ENCODE measurements around the gene FOXP3.

Gene FOXP3

DNA sequence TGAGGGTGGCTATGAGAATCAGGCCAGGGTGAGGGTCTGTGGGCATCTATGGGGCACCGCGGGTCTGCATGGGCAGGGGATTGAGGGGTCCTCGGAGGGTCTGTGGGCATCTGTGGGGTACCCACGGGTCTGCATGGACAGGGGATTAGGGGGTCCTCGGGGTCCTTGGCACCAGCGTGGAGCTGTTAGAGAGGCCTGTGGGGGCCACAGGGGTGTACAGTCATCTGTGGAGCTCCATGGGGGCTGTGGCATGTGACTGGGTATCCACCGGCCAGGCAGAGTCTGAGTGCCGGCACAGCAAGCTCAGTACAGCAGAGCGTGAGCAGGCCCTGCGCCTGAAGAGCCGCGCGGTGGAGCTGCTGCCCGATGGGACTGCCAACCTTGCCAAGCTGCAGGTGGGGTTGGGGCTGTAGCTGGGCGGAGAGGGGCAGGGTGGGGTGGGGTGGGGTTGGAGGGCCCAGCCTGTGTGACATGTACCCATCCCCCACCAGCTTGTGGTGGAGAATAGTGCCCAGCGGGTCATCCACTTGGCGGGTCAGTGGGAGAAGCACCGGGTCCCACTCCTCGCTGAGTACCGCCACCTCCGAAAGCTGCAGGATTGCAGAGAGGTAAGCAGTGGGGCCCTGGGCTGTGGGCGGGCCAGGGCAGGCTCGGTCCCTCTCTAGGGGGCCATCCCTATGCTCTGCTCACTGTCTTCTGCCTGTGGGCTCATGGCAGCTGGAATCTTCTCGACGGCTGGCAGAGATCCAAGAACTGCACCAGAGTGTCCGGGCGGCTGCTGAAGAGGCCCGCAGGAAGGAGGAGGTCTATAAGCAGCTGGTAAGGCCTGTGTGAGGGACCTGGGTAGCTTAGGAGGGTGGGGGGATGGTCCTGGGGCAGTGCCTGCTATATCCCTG lies 16.3 kb downstream of the FOXP3 start:
- DNase-seq = no peak

DNA sequence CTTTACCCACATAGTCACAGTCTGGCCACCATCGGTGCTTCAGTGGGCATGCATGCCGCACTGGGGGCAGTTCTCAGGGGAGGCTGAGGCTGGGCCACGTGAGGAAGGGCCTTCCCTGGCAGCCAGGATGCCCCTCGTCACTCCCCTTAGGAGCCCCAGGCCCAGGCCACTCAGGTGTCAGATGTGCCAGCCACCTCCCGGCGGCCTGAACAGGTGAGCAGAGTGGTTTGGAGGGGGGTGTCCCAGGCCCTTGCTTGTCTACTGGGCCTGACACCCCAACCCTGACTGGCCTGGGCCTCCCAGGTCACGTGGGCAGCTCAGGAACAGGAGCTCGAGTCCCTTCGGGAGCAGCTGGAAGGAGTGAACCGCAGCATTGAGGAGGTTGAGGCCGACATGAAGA lies 17.2 kb downstream of the FOXP3 start:
- no peak for DNase-seq

DNA sequence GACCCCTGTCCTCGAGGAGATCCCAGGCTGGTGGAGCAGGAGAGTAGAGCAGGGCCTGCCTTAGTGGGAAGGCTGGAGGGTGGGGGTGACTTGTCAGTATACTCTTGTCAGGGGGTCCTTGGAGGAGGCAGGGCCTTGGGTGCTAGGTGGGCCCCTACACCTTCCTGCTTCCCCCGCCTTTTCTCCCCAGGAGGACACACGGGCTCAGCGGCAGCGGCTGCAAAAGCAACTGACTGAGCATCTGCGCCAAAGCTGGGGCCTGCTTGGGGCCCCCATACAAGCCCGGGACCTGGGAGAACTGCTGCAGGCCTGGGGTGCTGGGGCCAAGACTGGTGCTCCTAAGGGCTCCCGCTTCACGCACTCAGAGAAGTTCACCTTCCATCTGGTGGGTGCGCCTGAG lies 18.0 kb downstream of the FOXP3 start:
- no peak for DNase-seq

DNA sequence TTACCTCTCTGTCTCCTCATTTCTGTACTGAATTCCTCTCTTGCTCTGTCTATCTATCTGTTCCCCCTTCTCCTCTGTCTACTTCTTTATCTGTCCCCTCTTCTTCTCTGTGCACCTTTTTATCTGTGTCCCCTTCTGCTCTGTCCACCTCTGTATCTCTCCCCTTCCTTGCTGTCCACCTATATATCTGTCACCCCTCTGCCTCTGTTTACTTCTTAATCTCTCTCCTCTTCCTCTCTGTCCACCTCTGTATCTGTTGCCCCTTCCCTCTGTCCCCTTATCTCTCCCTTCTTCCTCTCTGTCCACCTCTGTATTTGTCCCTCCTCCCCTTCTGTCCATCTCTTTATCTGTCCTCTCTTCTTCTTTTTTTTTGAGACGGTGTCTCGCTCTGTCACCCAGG lies 20.3 kb downstream of the FOXP3 start:
- no peak for DNase-seq

DNA sequence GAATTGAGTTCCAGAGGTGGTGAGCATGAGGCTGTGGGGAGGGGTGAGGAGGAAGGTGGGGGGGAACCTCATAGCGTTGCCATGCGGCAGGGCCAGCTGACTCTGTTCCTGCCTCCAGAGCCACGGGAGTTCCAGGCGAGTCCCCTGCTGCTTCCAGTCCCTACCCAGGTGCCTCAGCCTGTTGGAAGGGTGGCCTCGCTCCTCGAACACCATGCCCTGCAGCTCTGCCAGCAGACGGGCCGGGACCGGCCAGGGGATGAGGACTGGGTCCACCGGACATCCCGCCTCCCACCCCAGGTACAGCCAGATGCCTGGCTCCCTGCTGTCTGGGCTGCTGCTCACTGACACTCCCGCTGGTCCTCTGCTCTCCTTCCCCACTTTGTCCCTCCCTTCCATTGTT lies 21.3 kb downstream of the FOXP3 start:
- DNase-seq = no peak

DNA sequence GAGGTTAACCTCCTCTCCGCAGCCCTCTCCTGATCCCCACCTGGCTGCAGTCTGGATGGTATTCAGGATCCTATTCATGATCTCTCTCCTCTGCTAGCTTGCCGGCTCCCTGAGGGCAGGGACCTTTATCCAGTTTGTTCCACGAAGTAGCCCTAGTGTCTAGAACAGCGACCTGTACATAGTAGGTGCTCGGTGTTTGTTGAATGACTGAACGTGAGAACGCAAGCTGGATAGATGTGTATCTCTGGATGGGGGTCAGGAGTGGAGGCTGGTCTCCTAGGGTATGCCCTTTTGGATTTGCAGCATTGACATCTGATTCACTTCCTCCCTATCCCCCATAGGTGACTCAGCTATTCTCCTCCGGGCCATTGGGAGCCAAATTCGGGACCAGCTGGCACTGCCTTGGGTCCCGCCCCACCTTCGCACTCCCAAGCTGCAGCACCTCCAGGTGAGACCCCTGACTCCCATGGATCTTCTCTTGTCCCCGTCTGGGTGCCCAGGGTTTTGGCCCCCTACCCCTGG lies 21.9 kb downstream of the FOXP3 start:
- DNase-seq = no peak

DNA sequence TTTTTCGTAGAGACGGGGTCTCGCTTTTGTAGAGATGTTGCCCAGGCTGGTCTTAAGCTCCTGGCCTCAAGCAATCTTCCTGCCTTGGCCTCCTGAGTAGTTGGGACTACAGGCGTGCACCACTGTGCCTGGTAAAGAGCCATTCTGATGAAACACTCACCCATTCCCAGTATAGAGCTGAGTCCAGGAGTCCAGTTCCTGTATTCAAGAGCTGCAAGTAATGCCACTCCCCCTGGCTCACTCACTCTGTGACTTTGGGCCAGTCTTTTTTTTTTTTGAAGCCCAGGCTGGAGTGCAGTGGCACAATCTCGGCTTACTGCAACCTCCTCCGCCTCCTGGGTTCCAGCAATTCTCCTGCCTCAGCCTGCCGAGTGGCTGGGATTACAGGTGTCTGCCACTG lies 25.8 kb downstream of the FOXP3 start:
- DNase-seq = no peak

DNA sequence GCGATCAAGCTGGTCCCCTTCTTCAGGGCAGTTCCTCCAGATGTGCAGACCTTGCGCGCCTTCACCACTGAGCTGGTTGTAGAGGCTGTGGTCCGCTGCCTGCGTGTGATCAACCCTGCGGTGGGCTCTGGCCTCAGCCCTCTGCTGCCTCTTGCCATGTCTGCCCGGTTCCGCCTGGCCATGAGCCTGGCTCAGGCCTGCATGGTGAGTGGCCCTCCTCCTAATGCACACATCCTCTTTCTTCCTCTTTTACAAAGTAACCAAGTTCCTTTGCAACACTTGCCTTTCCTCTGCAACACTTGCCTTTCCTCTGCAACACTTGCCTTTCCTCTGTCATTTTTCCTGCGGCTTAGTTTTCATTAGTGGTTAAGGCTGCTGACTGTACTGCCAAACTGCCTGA lies 27.4 kb downstream of the FOXP3 start:
- no peak for DNase-seq

DNA sequence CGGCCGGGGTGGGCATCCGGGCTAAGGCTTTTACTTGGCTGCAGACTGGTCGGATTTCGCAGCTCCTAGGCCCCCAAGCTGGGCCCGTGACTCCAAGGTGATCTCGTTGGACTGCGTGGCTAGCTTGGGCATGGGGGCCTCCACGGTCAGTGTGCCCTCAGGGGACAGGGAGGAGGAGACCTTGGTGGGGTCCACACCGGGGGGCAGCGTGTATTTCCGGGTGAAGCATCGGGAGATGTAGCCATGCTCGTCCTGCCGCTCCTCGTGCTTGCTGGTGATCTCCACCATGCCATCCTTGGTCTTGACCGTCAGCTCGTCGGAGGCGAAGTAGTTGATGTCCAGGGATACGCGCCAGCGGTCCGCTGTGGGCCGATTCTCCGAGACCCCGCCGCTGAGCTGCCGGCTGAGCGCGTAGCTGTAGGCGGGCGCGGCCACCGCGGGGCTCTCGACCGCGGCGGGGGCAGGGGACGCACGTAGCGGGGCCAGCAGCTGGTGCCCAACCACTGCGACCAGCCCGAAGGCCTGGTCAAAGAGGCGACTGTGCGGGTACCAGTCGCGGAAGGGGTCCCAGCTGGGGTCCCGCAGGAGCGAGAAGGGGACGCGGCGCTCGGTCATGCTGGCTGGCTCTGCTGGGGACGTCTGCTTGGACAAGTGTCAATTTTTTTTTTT lies 30.5 kb downstream of the FOXP3 start:
- no peak for DNase-seq

DNA sequence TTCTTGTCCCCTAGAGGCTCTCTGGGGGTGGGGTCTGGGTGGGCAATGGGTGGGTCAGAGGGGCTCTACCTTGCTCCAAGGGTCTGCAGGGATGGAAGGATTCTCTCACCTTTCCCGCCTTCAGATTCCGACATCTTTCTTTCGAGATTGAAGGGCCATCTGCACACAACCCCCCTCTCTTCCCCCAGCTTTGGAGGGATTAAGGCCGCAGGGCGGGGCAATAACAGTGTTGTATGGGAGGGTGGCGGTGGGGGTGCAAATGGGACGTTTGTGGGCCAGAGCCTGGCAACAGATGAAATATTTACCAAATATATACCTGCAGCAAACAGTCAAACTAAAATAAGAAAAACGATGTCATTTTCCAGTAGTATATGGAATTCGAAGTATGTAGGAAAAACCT lies 31.3 kb downstream of the FOXP3 start, which contains the start of gene CACNA1F:
Gene CACNA1F, minus strand, starts transcription at position 165 of the 400 bp plus-strand sequence. Its CDS starts 31 bp downstream, at position 134.
- no peak for DNase-seq

DNA sequence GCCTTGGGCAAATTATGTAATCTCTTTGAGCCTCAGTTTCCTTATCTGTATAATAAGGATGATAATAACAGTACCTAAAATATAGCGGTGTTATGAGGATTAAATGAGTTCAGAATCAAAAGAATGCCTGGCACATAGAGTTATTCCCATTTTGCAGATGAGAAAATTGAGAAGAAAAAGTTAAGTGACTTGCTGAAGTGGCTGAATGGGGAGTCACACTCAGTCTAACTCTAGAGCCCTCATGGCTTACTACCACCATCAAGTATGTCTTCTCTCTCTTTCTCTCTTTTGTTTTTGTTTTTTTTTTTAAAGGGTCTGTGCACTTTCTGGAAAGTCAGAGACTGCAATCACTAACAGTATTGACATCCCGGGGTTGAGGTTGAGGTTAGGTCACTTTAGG lies 32.0 kb downstream of the FOXP3 start:
- no peak for DNase-seq

DNA sequence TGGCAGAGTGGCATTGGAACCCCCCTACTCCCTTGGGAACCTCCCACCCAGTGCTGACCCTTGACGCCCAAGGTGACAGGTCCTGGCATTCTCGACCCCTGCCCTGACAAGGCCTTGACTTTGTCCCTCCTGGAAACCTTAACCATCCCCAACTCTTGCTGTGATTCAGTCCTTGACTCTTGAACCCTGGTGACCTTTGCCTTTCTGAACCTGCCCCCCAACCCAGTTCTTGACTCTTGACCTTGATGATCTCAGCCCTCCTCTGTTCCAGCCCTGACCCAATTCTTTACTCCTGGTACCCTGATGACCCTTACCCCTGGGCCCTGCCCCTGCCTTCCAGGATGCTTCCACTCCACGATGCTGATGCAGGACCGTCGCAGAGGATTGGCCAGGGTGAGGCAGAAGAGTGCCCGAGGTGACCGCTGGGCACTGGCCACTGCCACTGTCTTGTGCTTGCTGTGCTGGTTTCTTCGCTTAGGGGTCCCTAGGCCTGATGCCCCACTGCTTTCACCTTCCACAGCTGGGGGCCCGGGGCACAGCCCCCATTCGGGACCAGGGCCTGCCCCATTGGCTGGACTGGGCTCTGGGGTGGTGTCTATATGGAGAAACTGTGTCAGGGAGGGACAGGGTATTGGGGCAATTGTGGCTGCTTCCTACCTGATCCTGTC lies 33.0 kb downstream of the FOXP3 start:
- DNase-seq = no peak

DNA sequence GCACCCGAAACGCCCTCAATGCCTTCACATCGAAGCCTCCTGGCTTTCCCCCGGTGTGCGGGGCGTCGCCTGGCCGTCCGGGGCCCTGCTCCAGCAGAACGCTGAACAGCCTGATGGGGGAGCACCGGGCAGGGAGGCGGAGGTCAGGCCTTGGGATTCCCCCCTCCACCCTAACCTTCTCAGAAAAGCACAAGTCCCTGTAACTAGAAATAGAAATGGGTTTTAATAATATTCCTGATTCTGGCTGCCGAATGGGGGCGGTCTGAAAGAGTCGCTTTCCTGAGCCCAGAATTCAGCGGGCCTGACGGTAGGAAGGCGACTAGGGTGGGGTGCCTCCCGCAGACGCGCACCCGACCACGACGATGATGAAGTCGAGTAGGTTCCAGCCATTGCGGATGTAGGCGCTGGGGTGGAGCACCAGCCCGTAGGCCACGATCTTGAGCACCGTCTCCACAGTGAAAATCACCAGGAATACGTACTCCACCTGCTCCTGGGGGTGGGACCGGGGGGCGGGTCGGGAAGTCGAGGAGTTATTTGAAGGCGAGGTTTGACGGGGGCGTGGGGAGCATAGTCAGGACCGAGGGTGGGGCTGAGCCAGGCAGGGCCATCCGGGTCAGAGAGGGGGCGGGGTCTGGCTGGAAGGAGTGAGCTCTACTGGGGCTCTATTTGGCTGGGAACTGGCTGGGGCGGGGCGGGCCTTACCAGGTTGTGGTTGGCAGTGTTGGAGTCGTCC lies 33.8 kb downstream of the FOXP3 start:
- peak; percentile 47 for DNase-seq

DNA sequence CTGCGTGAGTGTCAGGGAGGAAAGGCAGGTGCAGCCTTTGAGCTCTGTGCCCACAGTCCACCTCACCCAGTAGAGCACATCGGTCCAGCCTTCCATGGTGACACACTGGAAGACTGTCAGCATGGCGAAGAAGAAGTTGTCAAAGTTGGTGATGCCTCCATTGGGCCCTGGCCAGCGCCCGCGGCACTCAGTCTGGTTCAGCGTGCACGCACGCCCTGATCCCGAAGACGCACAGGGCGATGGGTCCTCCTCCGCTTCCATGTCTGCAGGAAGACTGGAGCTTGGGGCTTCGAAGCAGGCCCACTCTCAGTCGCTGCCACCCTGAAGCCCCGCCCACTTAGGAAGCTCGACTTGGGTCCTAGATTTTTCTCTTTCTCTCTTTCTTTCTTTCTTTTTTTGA lies 36.3 kb downstream of the FOXP3 start:
- DNase-seq = no peak

DNA sequence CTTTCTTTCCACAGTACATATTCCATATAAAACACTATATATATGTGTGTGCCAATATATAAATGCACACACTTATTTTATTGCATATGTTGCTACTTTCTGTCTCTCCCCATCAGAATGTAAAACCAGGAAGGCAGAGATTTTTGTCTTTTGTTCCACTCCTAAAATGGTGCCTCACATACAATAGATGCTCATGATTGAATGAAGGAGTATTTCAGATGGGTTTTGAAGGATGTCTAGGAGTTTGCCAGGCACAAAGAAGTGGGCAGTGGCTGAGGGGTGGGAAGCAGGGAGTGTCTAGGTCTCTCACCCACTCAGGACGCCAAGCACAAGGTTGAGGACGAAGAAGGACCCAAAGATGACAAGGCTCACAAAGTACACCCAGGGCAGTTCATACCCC lies 36.8 kb downstream of the FOXP3 start:
- no peak for DNase-seq

DNA sequence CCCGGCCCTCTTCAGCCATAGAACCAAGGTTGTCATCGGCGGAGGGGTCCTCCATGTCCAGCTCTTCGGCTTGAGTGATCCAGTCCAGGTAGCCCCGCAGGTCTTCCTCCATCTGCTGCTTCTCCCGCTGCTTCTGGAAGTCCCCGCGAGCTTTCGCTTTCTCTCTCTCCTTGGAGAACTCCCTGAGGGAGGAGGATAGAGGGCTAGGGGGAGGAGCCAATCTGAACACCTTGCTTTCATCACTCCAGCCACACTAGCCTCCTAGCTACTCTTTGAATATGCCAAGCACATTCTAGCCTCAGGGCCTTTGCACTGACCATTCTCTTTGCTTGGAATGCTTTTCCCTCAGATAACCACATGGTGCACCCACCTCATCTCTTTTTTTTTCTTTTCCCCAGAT lies 37.6 kb downstream of the FOXP3 start:
- no peak for DNase-seq

DNA sequence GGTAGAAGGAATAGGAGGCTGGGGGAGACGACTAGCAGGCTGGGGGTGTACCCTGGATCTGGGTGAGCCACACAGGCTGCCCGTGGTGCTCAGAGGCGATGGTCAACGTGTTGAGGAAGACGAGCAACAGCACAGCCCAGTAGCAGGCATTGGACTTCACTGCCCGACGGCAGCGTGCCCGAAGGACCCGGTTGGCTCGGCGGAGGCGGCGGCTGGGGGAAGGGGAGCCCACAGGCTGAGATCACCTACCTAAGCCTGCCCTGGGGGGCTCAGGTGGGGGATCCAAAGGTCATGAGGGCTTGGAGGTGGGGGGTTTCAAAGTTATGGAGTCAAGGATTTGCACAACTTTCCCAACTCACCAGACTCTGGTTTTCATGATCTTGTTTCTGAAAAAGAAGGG lies 38.7 kb downstream of the FOXP3 start:
- no peak for DNase-seq

DNA sequence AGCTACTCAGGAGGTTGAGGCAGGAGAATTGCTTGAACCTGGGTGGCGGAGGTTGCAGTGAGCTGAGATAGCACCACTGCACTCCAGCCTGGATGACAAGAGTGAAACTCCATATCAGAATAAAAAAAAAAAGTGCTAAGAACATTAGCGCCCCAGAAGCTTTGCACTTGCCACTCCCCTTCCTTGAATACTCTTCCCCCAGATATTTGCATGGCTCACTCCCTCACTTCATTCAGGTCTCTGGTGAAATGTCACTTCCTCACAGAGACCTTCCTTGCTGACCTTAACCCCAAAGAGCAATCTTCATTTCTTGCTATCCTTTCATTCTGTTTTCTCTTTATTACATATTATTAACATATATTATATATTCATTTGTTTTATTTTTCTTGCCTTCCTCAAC lies 42.6 kb downstream of the FOXP3 start:
- DNase-seq = no peak

DNA sequence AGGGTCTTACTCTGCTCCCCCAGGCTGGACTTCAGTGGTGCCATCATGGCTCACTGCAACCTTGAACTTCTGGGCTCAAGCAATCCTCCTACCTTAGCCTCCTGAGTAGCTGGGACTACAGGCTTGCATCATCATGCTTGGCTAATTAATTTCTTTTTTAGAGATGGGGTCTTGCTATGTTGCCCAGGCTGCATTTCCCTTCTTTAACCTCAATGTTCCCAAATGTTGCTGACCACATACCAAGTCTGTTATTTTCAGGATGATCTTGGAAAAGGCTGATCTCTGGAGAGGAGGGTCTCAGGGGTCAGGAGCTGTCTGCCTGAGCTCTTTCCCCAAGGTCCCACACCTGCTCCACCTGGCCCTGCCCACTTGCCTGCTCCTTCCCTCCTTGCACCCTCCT lies 44.4 kb downstream of the FOXP3 start:
- no peak for DNase-seq

DNA sequence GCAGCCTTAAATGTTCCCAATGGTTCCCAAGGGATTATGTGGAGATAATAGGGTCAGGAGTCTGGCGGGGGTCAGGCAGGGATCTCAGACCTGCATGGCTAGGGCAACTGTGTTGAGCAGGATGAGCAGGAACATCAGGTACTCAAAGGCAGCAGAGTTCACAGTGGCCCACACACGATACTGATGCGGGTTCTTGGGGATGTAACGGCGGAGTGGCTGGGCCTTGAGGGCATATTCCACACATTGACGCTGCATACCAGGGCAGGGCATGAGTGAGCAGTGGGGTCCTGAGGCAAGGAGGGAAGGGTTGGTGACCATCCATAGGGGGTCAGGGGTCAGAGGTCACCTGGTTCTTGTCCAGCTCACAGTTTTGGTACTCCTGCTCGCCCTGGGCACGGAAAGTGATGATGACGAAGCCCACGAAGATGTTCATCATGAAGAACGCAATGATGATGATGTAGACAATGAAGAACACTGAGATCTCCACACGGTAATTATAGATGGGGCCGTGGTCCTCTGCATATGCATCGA lies 49.4 kb downstream of the FOXP3 start:
- DNase-seq = no peak

DNA sequence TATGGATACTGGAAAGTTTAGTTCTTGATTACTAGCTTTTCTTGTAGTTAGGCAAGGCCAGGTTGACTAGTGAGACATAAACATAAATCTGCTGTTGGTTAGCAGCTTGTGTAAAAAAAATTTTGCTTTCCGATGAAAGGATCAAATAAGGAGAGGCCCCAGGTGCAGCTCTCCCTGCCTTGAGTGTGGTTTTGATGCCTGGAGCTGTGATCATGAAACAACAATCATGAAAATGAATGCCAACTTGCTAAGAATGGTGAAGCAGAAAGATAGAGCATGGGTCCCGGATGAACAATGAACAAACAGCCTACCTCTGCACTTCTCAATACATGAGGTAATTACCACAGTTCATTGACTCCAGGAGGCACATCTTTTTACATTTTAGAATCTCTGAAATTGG lies 50.1 kb downstream of the FOXP3 start:
- no peak for DNase-seq

DNA sequence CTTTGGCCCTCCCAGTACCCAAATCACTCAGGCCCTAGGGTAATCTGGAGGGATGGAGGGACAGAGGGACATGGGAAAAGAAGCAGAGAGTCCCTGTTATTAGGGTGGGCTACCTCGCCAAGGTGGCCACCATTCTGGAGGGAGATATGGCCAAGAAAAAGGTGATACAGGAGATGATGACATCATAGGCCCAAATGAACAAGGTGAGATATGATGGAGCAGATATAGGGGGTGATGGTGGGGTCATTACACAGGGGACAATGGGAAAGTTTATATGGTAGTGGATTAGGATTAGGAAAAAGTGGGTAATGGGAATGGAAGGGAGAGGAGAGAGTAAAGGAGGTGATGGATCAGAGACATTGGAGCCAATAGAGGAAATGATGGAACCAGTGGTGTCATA lies 51.6 kb downstream of the FOXP3 start:
- DNase-seq = no peak

DNA sequence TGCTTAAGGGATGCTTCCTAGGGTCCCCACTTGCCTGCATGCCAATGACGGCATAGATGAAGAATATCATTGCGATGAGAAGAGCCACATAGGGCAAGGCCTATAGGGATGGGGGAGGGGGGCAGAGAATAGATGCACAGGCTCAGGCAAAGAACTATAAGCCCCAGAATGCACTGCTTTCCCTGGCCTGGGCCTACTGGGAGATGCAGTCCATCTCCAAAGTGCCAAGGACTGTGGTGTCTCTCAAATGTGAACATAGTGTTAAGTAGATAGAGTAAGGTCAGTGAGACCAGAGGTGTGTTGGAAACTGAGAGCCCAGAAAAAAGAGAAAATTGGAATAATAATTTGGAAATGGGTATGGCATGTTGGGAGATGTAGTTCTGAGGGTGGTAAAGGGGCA lies 52.3 kb downstream of the FOXP3 start:
- no peak for DNase-seq
